GM12878 (cell line): ENCODE measurements around the gene TAOK2. TPM values are rescaled to one million over a fixed set of nuclear protein-coding genes. Genes with fewer than 3 reads are reported as not detected.

ENCODE experiments used
- CREM ChIP-seq: IDR thresholded peaks from 2 replicates; pipeline ENCODE4 v1.6.1; 2014; ENCODE audit warnings: antibody characterized with exemption, low read depth
- EED ChIP-seq: sonication (generic); IDR thresholded peaks from 2 replicates; pipeline ENCODE4 v1.6.1; 2016; ENCODE audit warnings: antibody characterized with exemption, low read depth
- ELK1 ChIP-seq: IDR thresholded peaks from 2 replicates; pipeline ENCODE4 v1.6.1; 2012; ENCODE audit warnings: low read depth, low read length, improper control_type of control experiment
- ESRRA ChIP-seq: IDR thresholded peaks from 2 replicates; pipeline ENCODE4 v1.6.1; 2012; ENCODE audit warnings: mild to moderate bottlenecking, low read length, improper control_type of control experiment
- LARP7 ChIP-seq: fragments of 450-650 bp; IDR thresholded peaks from 2 replicates; pipeline ENCODE4 v1.6.1; 2017; ENCODE audit warnings: mild to moderate bottlenecking
- NR2C1 ChIP-seq: fragments of 450-650 bp; IDR thresholded peaks from 2 replicates; pipeline ENCODE4 v1.6.1; 2017; ENCODE audit warnings: antibody characterized with exemption, mild to moderate bottlenecking, moderate library complexity
- SRF ChIP-seq, 2 experiments: IDR thresholded peaks; 2 replicates each; pipeline ENCODE4 v1.6.1; 2011; ENCODE audit warnings: low read depth in 2 of 2, low read length in 2 of 2, mild to moderate bottlenecking in 1 of 2, moderate library complexity in 1 of 2
- WRNIP1 ChIP-seq: IDR thresholded peaks from 2 replicates; pipeline ENCODE4 v1.6.1; 2011; ENCODE audit warnings: low read depth, low read length, improper control_type of control experiment, borderline replicate concordance
- polyA plus RNA-seq, 11 experiments: library from polyadenylated mRNA; depleted of rRNA in 4 of 11; unstranded in 6 of 11; stranded (reverse) in 5 of 11; fragments of >200 nt; fragmentation: Nextera tagmentation in 4 of 11; fragmentation: Illumina TruSeq in 1 of 11; extraction: Ambion mirVana in 4 of 11; extraction: Trizol in 1 of 11; gene quantifications; 1 replicate in 1 of 11; 2 replicates in 10 of 11; pipeline versions ENCODE4 v1.2.1 to v1.2.3, GENCODE V29; 2011 to 2016; ENCODE audit warnings: inconsistent platforms in 2 of 11, missing spikeins in 2 of 11, low read depth in 1 of 11
- total RNA-seq, 4 experiments: library from RNA; depleted of rRNA in 3 of 4; stranded (reverse); fragments of >200 nt in 3 of 4; fragmentation: Illumina TruSeq in 1 of 4; extraction: Trizol in 1 of 4; gene quantifications; 2 replicates each; pipeline versions ENCODE4 v1.2.1 to v1.2.3, GENCODE V29; 2013 to 2021
- TF ChIP-seq, protein P1 (sequence below): fragments of 450-650 bp; IDR thresholded peaks from 2 replicates; pipeline ENCODE4 v1.6.1; 2017; ENCODE audit warnings: mild to moderate bottlenecking

The TAOK2 gene
- total and polyA plus RNA-seq, 10 of the 15 experiments (the other 5 are each of a cell fraction or from before 2014, with no cell fraction given): 0.14 to 40.2 (median 11.6) TPM

- TF ChIP-seq ELK1 (no peak), CREM (no peak), SRF (IDR thresholded peaks at IDR 0.05; ENCODE audit: low read depth in 2 of 2, low read length in 2 of 2) (no peak), ESRRA (no peak), LARP7 (no peak), NR2C1 (no peak), WRNIP1 (no peak), EED (no peak)
- TF ChIP-seq, protein P1, sequence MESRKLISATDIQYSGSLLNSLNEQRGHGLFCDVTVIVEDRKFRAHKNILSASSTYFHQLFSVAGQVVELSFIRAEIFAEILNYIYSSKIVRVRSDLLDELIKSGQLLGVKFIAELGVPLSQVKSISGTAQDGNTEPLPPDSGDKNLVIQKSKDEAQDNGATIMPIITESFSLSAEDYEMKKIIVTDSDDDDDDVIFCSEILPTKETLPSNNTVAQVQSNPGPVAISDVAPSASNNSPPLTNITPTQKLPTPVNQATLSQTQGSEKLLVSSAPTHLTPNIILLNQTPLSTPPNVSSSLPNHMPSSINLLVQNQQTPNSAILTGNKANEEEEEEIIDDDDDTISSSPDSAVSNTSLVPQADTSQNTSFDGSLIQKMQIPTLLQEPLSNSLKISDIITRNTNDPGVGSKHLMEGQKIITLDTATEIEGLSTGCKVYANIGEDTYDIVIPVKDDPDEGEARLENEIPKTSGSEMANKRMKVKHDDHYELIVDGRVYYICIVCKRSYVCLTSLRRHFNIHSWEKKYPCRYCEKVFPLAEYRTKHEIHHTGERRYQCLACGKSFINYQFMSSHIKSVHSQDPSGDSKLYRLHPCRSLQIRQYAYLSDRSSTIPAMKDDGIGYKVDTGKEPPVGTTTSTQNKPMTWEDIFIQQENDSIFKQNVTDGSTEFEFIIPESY: no peak
Measured at GRCh38 chr16:29992344-29992967, 18.8 kb downstream of the TAOK2 start (continued).
